HepG2 (cell line): ENCODE data around the gene CTTNBP2NL. TPM values are rescaled to one million over a fixed set of nuclear protein-coding genes. Genes with fewer than 3 reads are reported as not detected.

Experiments
- AKAP8 ChIP-seq: sonication (generic); formaldehyde crosslinking; IDR thresholded peaks from 2 replicates; pipeline ENCODE4 v1.5.1; 2020; ENCODE audit warnings: mild to moderate bottlenecking, missing genetic modification reagents
- FOXM1 ChIP-seq: sonication (generic); formaldehyde crosslinking; IDR thresholded peaks from 2 replicates; pipeline ENCODE4 v1.5.0; 2020; ENCODE audit warnings: missing genetic modification reagents
- HMG20A ChIP-seq: IDR thresholded peaks from 2 replicates; pipeline ENCODE4 v1.6.1; 2016; ENCODE audit warnings: borderline replicate concordance
- HNF4G ChIP-seq, 2 experiments: sonication (generic) in 1 of 2; formaldehyde crosslinking in 1 of 2; IDR thresholded peaks; 2 replicates each; pipeline versions ENCODE4 v1.4.0 to v1.6.1; 2011 to 2020; ENCODE audit warnings: borderline replicate concordance in 2 of 2, low read depth in 2 of 2, mild to moderate bottlenecking in 2 of 2, low read length in 1 of 2, missing genetic modification reagents in 1 of 2, moderate library complexity in 1 of 2
- HOMEZ ChIP-seq: IDR thresholded peaks from 2 replicates; pipeline ENCODE4 v1.6.1; 2016; ENCODE audit warnings: low read depth
- LCORL ChIP-seq, 2 experiments: fragments of 450-650 bp in 1 of 2; sonication (generic) in 1 of 2; formaldehyde crosslinking in 1 of 2; IDR thresholded peaks; 2 replicates each; pipeline versions ENCODE4 v1.5.0 to v1.6.1; 2017 to 2020; ENCODE audit warnings: antibody characterized with exemption in 1 of 2, missing genetic modification reagents in 1 of 2
- MBD4 ChIP-seq: IDR thresholded peaks from 2 replicates; pipeline ENCODE4 v1.6.1; 2012; ENCODE audit warnings: low read length, inconsistent platforms, borderline replicate concordance
- NFIB ChIP-seq: sonication (generic); formaldehyde crosslinking; IDR thresholded peaks from 2 replicates; pipeline ENCODE4 v1.9.0; 2021; ENCODE audit warnings: missing genetic modification reagents, mild to moderate bottlenecking, borderline replicate concordance
- RBFOX2 ChIP-seq: fragments of 200-400 bp; formaldehyde crosslinking; IDR thresholded peaks from 2 replicates; pipeline ENCODE4 v1.6.1; 2017; ENCODE audit warnings: low read depth, mild to moderate bottlenecking, low read length
- REPIN1 ChIP-seq: sonication (generic); formaldehyde crosslinking; IDR thresholded peaks from 2 replicates; pipeline ENCODE4 v1.8.0; 2022; ENCODE audit warnings: missing genetic modification reagents, low read depth, mild to moderate bottlenecking, borderline replicate concordance
- REXO4 ChIP-seq: sonication (generic); formaldehyde crosslinking; IDR thresholded peaks from 2 replicates; pipeline ENCODE4 v1.8.0; 2022; ENCODE audit warnings: missing genetic modification reagents, mild to moderate bottlenecking, borderline replicate concordance
- RFXANK ChIP-seq: IDR thresholded peaks from 2 replicates; pipeline ENCODE4 v1.6.1; 2016
- SMAD9 ChIP-seq: sonication (generic); formaldehyde crosslinking; IDR thresholded peaks from 2 replicates; pipeline ENCODE4 v1.5.1; 2020; ENCODE audit warnings: mild to moderate bottlenecking, missing genetic modification reagents
- TAF15 ChIP-seq: fragments of 200-400 bp; formaldehyde crosslinking; IDR thresholded peaks from one replicate; pipeline ENCODE4 v1.6.1; 2018; ENCODE audit warnings: mild to moderate bottlenecking, low read depth, low read length; ENCODE audit not compliant: poor library complexity, severe bottlenecking
- ZMYM4 ChIP-seq: sonication (generic); formaldehyde crosslinking; IDR thresholded peaks from 2 replicates; pipeline ENCODE4 v1.8.1; 2023; ENCODE audit warnings: mild to moderate bottlenecking, missing genetic modification reagents
- ZNF20 ChIP-seq: sonication (generic); formaldehyde crosslinking; IDR thresholded peaks from 2 replicates; pipeline ENCODE4 v1.4.0; 2020; ENCODE audit warnings: mild to moderate bottlenecking, moderate library complexity, missing genetic modification reagents
- ZNF276 ChIP-seq: sonication (generic); formaldehyde crosslinking; IDR thresholded peaks from 2 replicates; pipeline ENCODE4 v1.4.0; 2020; ENCODE audit warnings: mild to moderate bottlenecking, low read depth, missing genetic modification reagents
- ZNF3 ChIP-seq: IDR thresholded peaks from 2 replicates; pipeline ENCODE4 v1.7.0; 2017; ENCODE audit warnings: inconsistent platforms
- ZNF547 ChIP-seq: sonication (generic); formaldehyde crosslinking; IDR thresholded peaks from 2 replicates; pipeline ENCODE4 v1.5.1; 2020; ENCODE audit warnings: mild to moderate bottlenecking, missing genetic modification reagents
- ZNF607 ChIP-seq: sonication (generic); formaldehyde crosslinking; IDR thresholded peaks from 2 replicates; pipeline ENCODE4 v1.5.1; 2020; ENCODE audit warnings: missing genetic modification reagents, mild to moderate bottlenecking, borderline replicate concordance
- ZNF660 ChIP-seq: sonication (generic); formaldehyde crosslinking; IDR thresholded peaks from 2 replicates; pipeline ENCODE4 v1.5.1; 2020; ENCODE audit warnings: mild to moderate bottlenecking, low read depth, missing genetic modification reagents, borderline replicate concordance
- ZNF746 ChIP-seq: sonication (generic); formaldehyde crosslinking; IDR thresholded peaks from 2 replicates; pipeline ENCODE4 v1.8.0; 2022; ENCODE audit warnings: mild to moderate bottlenecking, missing genetic modification reagents
- ZNF790 ChIP-seq: sonication (generic); formaldehyde crosslinking; IDR thresholded peaks from 2 replicates; pipeline ENCODE4 v1.8.0; 2022; ENCODE audit warnings: missing genetic modification reagents, mild to moderate bottlenecking, borderline replicate concordance
- polyA plus RNA-seq, 8 experiments: library from polyadenylated mRNA; depleted of rRNA in 3 of 8; stranded (reverse) in 7 of 8; unstranded in 1 of 8; fragments of >200 nt; fragmentation: Illumina TruSeq in 4 of 8; extraction: Trizol in 4 of 8; gene quantifications; 2 replicates each; pipeline versions ENCODE4 v1.2.1 to v1.2.3, GENCODE V29; 2011 to 2016; ENCODE audit warnings: low read depth in 4 of 8, missing spikeins in 1 of 8, mixed read lengths in 1 of 8; ENCODE audit not compliant: insufficient read depth in 1 of 8
- total RNA-seq, 5 experiments: library from RNA; depleted of rRNA; stranded (reverse); fragments of >200 nt; fragmentation: Illumina TruSeq; extraction: Trizol; gene quantifications; 2 replicates each; pipeline ENCODE4 v1.2.3, GENCODE V29; 2016; ENCODE audit warnings: low read depth in 1 of 5
- TF ChIP-seq, protein P1 (sequence below): IDR thresholded peaks from 2 replicates; pipeline ENCODE4 v1.6.1; 2016; ENCODE audit warnings: missing genetic modification reagents, missing compliant biosample characterization
- TF ChIP-seq, protein P2 (sequence below): sonication (generic); formaldehyde crosslinking; IDR thresholded peaks from 2 replicates; pipeline ENCODE4 v1.8.0; 2022; ENCODE audit warnings: mild to moderate bottlenecking, missing genetic modification reagents

The CTTNBP2NL gene
- total and polyA plus RNA-seq, 2 of the 13 experiments (the other 11 are each of a cell fraction or from before 2014, with no cell fraction given): 2.1 to 4.1 TPM

GRCh38 chr1:112390775-112391602 is 5.0 kb upstream of the CTTNBP2NL start (continued):
- no peak for TF ChIP-seq ZNF547 (CRISPR knock-in tag)
- no peak for TF ChIP-seq MBD4
- no peak for TF ChIP-seq ZNF3 (CRISPR knock-in tag)
- 0 out of 2 replicates have a peak, but pooled peaks have one; percentile 35 for TF ChIP-seq ZMYM4 (CRISPR knock-in tag)
- no peak for TF ChIP-seq ZNF276 (CRISPR knock-in tag)
- peak; percentile 23; the same call in 1 of the 2 replicates for TF ChIP-seq HOMEZ (CRISPR knock-in tag)
- no peak for TF ChIP-seq LCORL (IDR thresholded peaks at IDR 0.05)
- TF ChIP-seq LCORL (CRISPR knock-in tag; IDR thresholded peaks at IDR 0.05): no peak
- no peak for TF ChIP-seq TAF15
- 0 out of 2 replicates have a peak, but pooled peaks have one; percentile 22 for TF ChIP-seq HMG20A (CRISPR knock-in tag)
- no peak for TF ChIP-seq NFIB (CRISPR knock-in tag)
- TF ChIP-seq ZNF746 (CRISPR knock-in tag): no peak
- TF ChIP-seq, protein P1, sequence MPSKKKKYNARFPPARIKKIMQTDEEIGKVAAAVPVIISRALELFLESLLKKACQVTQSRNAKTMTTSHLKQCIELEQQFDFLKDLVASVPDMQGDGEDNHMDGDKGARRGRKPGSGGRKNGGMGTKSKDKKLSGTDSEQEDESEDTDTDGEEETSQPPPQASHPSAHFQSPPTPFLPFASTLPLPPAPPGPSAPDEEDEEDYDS (CRISPR knock-in tag): peak; percentile 40; the same call in 1 of the 2 replicates
- 0 out of 2 replicates have a peak, but pooled peaks have one; percentile 27 for TF ChIP-seq HNF4G (IDR thresholded peaks at IDR 0.05; ENCODE audit: borderline replicate concordance, low read depth, low read length)
- no peak for TF ChIP-seq HNF4G (CRISPR knock-in tag; IDR thresholded peaks at IDR 0.05; ENCODE audit: borderline replicate concordance, low read depth)
- TF ChIP-seq ZNF660 (CRISPR knock-in tag): no peak
- TF ChIP-seq ZNF790 (CRISPR knock-in tag): no peak
- no peak for TF ChIP-seq ZNF607 (CRISPR knock-in tag)
- no peak; the same call in 1 of the 2 replicates for TF ChIP-seq REPIN1 (CRISPR knock-in tag)
- TF ChIP-seq, protein P2, sequence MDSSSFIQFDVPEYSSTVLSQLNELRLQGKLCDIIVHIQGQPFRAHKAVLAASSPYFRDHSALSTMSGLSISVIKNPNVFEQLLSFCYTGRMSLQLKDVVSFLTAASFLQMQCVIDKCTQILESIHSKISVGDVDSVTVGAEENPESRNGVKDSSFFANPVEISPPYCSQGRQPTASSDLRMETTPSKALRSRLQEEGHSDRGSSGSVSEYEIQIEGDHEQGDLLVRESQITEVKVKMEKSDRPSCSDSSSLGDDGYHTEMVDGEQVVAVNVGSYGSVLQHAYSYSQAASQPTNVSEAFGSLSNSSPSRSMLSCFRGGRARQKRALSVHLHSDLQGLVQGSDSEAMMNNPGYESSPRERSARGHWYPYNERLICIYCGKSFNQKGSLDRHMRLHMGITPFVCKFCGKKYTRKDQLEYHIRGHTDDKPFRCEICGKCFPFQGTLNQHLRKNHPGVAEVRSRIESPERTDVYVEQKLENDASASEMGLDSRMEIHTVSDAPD (CRISPR knock-in tag): no peak
- no peak for TF ChIP-seq REXO4 (CRISPR knock-in tag)
- TF ChIP-seq AKAP8: no peak
- TF ChIP-seq SMAD9 (CRISPR knock-in tag): no peak
- no peak for TF ChIP-seq ZNF20 (CRISPR knock-in tag)
- TF ChIP-seq FOXM1: no peak
- TF ChIP-seq RBFOX2: no peak
- no peak for TF ChIP-seq RFXANK (CRISPR knock-in tag)
